HL-60/S4 treated with phorbol 12-myristate 13-acetate at 8.2 ng/mL for 4 days and 3 days (cell line): ENCODE data around the gene ZNF862.

Experiments used
- in situ Hi-C: fragments of 300-500 bp; cut with MboI; formaldehyde crosslinking; loops from 2 replicates; pipeline ENCODE4 v1.15.0; 2022; ENCODE audit warnings: low sequenced_read_pairs

Gene ZNF862

GRCh38 chr7:149864751-149865150 lies 26.6 kb downstream of the ZNF862 start:
- in situ Hi-C loops, result no loop called here

- in situ Hi-C loops, result no loop called here
Observed at GRCh38 chr7:149865437-149865836, 27.3 kb downstream of the ZNF862 start.

GRCh38 chr7:149866139-149866778 lies 28.1 kb downstream of the ZNF862 start:
- in situ Hi-C loops, result no loop called here

- in situ Hi-C loops, result no loop called here
Observed at GRCh38 chr7:149866779-149867447, 28.7 kb downstream of the ZNF862 start.

- in situ Hi-C loops, result no loop called here
Observed at GRCh38 chr7:149867762-149868622, 29.8 kb downstream of the ZNF862 start.

GRCh38 chr7:149868623-149869290 lies 30.6 kb downstream of the ZNF862 start:
- in situ Hi-C loops, result no loop called here

- in situ Hi-C loops, result no loop called here
Observed at GRCh38 chr7:149869291-149869650, 31.1 kb downstream of the ZNF862 start.

- in situ Hi-C loops, result no loop called here
Observed at GRCh38 chr7:149869867-149870266, 31.7 kb downstream of the ZNF862 start.

GRCh38 chr7:149870274-149870673 lies 32.1 kb downstream of the ZNF862 start:
- in situ Hi-C loops, result no loop called here

GRCh38 chr7:149870701-149871483 lies 32.7 kb downstream of the ZNF862 start:
- in situ Hi-C loops, result no loop called here

- in situ Hi-C loops, result no loop called here
Observed at GRCh38 chr7:149871576-149871975, 33.4 kb downstream of the ZNF862 start.

GRCh38 chr7:149872419-149873073 lies 34.4 kb downstream of the ZNF862 start:
- in situ Hi-C loops, result no loop called here

GRCh38 chr7:149873074-149873969 lies 35.1 kb downstream of the ZNF862 start, which contains the start of gene ATP6V0E2:
Gene ATP6V0E2, plus strand, starts transcription at chr7:149873969. Its CDS starts 97 bp downstream, at chr7:149874066.
- in situ Hi-C loops, result no loop called here

- in situ Hi-C loops, result no loop called here
Observed at GRCh38 chr7:149873970-149874643, 35.9 kb downstream of the ZNF862 start.

GRCh38 chr7:149874644-149875028 lies 36.5 kb downstream of the ZNF862 start:
- in situ Hi-C loops, result no loop called here

- in situ Hi-C loops, result no loop called here
Observed at GRCh38 chr7:149875396-149875795, 37.2 kb downstream of the ZNF862 start.

- in situ Hi-C loops, result no loop called here
Observed at GRCh38 chr7:149877890-149878522, 39.8 kb downstream of the ZNF862 start.

- in situ Hi-C loops, result no loop called here
Observed at GRCh38 chr7:149878523-149878921, 40.3 kb downstream of the ZNF862 start.
